OCI-LY3 (cell line): ENCODE data around the gene DDX1.
"Not testable (repeated sequence)": the region's sequence is repeated elsewhere in the genome, so short reads cannot be mapped to it uniquely, and the experiment has no call there.

Experiments used
- EZH2phosphoT487 ChIP-seq: fragments of 200-600 bp; shearing (Covaris generic); IDR thresholded peaks from 2 replicates; pipeline ENCODE4 v1.6.1; 2018; ENCODE audit warnings: antibody characterized with exemption, mixed run types, low read depth
- TF ChIP-seq, protein P1 (sequence below): fragments of 200-600, 300-600 bp; sonication (generic); IDR thresholded peaks from 2 replicates; pipeline ENCODE4 v1.5.1; 2014; ENCODE audit warnings: antibody characterized with exemption, low read length, low read depth

DNA sequence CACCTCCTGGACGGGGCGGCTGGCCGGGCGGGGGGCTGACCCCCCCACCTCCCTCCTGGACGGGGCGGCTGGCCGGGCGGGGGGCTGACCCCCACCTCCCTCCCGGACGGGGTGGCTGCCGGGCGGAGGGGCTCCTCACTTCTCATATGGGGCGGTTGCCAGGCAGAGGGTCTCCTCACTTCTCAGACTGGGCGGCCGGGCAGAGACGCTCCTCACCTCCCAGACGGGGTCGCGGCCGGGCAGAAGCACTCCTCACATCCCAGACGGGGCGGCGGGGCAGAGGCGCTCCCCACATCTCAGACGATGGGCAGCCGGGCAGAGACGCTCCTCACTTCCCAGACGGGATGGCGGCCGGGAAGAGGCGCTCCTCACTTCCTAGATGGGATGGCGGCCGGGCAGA, 88.5 kb downstream of the DDX1 start:
- TF ChIP-seq, protein P1, sequence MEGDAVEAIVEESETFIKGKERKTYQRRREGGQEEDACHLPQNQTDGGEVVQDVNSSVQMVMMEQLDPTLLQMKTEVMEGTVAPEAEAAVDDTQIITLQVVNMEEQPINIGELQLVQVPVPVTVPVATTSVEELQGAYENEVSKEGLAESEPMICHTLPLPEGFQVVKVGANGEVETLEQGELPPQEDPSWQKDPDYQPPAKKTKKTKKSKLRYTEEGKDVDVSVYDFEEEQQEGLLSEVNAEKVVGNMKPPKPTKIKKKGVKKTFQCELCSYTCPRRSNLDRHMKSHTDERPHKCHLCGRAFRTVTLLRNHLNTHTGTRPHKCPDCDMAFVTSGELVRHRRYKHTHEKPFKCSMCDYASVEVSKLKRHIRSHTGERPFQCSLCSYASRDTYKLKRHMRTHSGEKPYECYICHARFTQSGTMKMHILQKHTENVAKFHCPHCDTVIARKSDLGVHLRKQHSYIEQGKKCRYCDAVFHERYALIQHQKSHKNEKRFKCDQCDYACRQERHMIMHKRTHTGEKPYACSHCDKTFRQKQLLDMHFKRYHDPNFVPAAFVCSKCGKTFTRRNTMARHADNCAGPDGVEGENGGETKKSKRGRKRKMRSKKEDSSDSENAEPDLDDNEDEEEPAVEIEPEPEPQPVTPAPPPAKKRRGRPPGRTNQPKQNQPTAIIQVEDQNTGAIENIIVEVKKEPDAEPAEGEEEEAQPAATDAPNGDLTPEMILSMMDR: not testable (repeated sequence)
- not testable (repeated sequence) for TF ChIP-seq EZH2phosphoT487
